Activated T-helper 17 cell treated with anti-CD3 and anti-CD28 coated beads, Interleukin-2, amount 50 U/mL, for 72 hours (primary cell): ENCODE data around the gene FBXL19. TPM values are rescaled to one million over a fixed set of nuclear protein-coding genes. Genes with fewer than 3 reads are reported as not detected.

Source experiments
- ATAC-seq: fragments of 150-1000 bp; cut with Tn5 transposase; replicated peaks from 2 replicates; pipeline ENCODE4 v1.10.0; 2021; ENCODE audit warnings: mild to moderate bottlenecking, moderate library complexity
- H3K27ac Mint-ChIP-seq: one replicate; pipeline ENCODE4 v1.8.0; 2022; ENCODE audit warnings: mixed read lengths
- H3K27me3 Mint-ChIP-seq: one replicate; pipeline ENCODE4 v1.8.0; 2022; ENCODE audit warnings: mixed read lengths
- H3K36me3 Mint-ChIP-seq: one replicate; pipeline ENCODE4 v1.8.0; 2022; ENCODE audit warnings: low read depth, mild to moderate bottlenecking, mixed read lengths
- H3K4me1 Mint-ChIP-seq: one replicate; pipeline ENCODE4 v1.8.0; 2022; ENCODE audit warnings: mixed read lengths
- H3K4me3 Mint-ChIP-seq: one replicate; pipeline ENCODE4 v1.8.0; 2022; ENCODE audit warnings: mild to moderate bottlenecking, mixed read lengths
- H3K9me3 Mint-ChIP-seq: one replicate; pipeline ENCODE4 v1.8.0; 2022; ENCODE audit warnings: mixed read lengths
- total RNA-seq, 2 donors: library from RNA; stranded (reverse); gene quantifications; one replicate each; pipeline ENCODE4 v1.2.3, GENCODE V29; 2022

FBXL19 gene
- total RNA-seq, 2 donors from 2014 or later: 32.2 to 40.7 TPM

DNA sequence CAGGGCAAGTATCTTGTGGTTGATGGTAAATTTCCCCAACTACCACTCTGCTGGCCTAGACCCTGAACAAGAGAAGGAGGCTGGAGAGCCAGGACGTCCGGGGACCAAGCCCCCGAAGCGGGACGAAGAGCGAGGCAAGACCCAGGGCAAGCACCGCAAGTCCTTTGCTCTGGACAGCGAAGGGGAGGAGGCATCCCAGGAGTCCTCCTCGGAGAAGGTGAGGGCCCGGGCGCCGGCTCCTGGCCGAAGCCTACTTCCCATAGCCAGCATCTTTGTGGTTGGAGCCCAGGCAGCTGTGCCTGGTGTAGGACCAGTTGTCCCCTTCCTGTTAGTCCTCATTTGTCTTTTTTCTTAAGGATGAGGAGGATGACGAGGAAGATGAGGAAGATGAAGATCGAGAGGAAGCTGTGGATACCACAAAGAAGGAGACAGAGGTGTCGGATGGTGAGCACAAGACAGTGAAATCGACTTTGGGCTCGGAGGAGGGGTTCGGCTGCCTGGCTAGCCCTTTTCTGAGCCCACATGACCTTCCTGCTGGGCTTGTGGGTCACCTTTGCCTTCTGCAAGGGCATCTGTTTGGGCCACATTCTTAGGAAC, 46.0 kb downstream of the FBXL19 start:
- Mint-ChIP-seq H3K9me3 (no peaks in the 10 kb centered on the region), H3K4me3 (no peak overlapping the region), H3K27me3 (no peaks in the 10 kb centered on the region), H3K27ac (no peak overlapping the region), H3K36me3 (peaks cover 100% of the 10 kb centered on the region), H3K4me1 (peaks cover 5% of the 10 kb centered on the region)
- no peak for ATAC-seq

DNA sequence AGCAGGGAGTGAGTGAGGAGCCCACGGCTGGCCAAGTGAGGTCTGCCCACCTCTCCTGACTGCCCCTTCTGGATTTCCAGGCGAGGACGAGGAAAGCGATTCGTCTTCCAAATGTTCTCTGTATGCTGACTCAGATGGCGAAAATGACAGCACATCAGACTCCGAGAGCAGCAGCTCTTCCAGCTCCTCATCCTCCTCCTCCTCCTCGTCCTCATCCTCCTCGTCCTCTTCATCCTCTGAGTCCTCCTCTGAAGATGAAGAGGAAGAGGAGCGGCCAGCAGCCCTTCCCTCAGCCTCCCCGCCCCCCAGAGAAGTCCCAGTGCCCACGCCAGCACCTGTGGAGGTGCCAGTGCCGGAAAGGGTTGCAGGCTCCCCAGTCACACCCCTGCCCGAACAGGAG, 47.9 kb downstream of the FBXL19 start:
- no peak overlapping the region for H3K4me3 Mint-ChIP-seq
- H3K36me3 Mint-ChIP-seq: peaks cover 100% of the 10 kb centered on the region
- H3K4me1 Mint-ChIP-seq: no peaks in the 10 kb centered on the region
- no peak for ATAC-seq
- H3K9me3 Mint-ChIP-seq: no peaks in the 10 kb centered on the region
- no peaks in the 10 kb centered on the region for H3K27me3 Mint-ChIP-seq
- H3K27ac Mint-ChIP-seq: peak overlapping the region; percentile 60

DNA sequence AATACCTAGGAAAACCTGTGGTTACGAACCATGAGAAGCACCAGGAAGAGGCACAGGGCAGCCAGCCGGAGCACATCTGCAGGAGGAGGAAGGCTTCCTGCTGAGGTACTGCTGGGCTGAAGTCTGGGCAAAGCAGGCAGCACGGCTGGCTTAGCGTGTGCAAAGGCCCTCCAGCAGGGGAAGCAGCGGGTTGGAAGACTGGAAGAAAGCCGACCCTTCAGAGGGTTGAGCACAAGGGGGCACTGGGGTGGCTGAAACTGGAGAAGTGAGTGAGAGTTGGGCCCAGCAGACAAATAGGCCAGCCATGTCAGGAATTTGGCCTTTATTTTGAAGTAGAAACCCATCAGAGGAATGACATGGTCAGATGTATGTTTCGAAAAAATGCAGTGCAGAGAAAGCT, 49.5 kb downstream of the FBXL19 start:
- no peak overlapping the region for H3K4me3 Mint-ChIP-seq
- H3K27me3 Mint-ChIP-seq: no peaks in the 10 kb centered on the region
- ATAC-seq: no peak
- no peaks in the 10 kb centered on the region for H3K9me3 Mint-ChIP-seq
- H3K27ac Mint-ChIP-seq: no peak overlapping the region
- peaks cover 98% of the 10 kb centered on the region for H3K36me3 Mint-ChIP-seq
- H3K4me1 Mint-ChIP-seq: no peaks in the 10 kb centered on the region

DNA sequence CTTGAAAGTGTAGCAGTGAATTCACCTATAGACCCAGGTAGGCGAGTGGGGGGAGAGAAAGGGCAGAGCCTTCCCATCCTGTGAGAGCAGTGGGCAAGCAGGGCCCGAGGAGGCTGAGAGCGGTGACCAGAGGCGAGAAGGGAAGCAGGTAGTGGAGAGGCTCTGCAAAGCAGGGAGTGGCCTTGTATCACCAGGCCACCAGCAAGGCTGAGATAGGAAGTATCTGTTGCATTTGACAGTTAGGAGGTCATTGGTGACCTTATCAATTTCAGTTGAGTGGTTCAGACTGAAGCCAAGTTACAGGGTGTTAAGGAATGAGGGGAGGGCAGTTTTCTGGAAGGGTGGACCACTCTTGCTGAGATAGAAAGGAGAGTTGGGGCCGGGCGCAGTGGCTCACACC, 51.0 kb downstream of the FBXL19 start:
- peaks cover 92% of the 10 kb centered on the region for H3K36me3 Mint-ChIP-seq
- ATAC-seq: no peak
- H3K4me3 Mint-ChIP-seq: no peak overlapping the region
- H3K4me1 Mint-ChIP-seq: no peaks in the 10 kb centered on the region
- no peak overlapping the region for H3K27ac Mint-ChIP-seq
- no peaks in the 10 kb centered on the region for H3K9me3 Mint-ChIP-seq
- H3K27me3 Mint-ChIP-seq: no peaks in the 10 kb centered on the region

DNA sequence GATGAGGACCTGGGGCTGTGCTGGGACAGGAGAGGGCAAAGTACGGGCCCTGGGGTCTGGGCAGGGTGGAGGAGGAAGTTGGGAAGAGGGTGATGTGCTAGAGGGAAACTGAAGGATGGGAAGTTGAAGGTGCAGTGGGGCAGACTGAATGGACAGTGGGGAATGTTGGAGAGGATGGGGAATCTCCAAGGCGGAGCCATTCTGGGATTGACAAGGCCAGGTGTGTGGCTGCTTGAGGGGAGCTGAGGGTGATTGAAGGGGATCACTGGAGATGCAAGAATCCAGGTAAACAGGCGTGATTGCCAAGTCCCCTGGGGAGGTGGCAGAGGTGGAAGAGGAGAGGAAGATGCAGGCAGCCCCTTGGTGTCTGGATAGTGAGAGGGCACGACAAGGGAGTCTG, 53.1 kb downstream of the FBXL19 start:
- no peak overlapping the region for H3K4me3 Mint-ChIP-seq
- ATAC-seq: no peak
- no peak overlapping the region for H3K27ac Mint-ChIP-seq
- H3K27me3 Mint-ChIP-seq: no peaks in the 10 kb centered on the region
- H3K36me3 Mint-ChIP-seq: peaks cover 82% of the 10 kb centered on the region
- no peaks in the 10 kb centered on the region for H3K9me3 Mint-ChIP-seq
- no peaks in the 10 kb centered on the region for H3K4me1 Mint-ChIP-seq

DNA sequence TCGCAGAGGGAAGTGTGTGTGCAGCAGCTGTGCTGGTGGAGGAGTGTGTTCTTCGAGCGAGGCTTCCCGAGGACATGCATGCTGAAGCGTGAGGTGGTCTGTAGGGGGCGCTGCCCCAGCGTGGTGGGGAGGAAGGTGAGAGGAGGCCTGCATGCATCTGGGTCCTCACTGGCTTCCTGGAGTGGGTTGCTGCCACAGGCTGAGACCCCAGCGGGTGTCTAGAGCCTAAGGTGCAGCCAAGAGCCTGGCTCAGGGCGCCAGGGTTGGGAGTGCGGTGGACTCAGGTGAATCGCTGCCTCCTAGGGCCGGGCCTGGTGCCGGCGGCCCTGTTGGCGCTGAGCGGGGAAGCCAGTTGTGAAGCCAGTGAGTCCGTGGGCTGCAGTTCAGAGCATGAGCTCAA, 54.1 kb downstream of the FBXL19 start:
- H3K9me3 Mint-ChIP-seq: no peaks in the 10 kb centered on the region
- H3K27ac Mint-ChIP-seq: no peak overlapping the region
- no peaks in the 10 kb centered on the region for H3K27me3 Mint-ChIP-seq
- ATAC-seq: no peak
- peaks cover 82% of the 10 kb centered on the region for H3K36me3 Mint-ChIP-seq
- H3K4me1 Mint-ChIP-seq: no peaks in the 10 kb centered on the region
- H3K4me3 Mint-ChIP-seq: no peak overlapping the region

DNA sequence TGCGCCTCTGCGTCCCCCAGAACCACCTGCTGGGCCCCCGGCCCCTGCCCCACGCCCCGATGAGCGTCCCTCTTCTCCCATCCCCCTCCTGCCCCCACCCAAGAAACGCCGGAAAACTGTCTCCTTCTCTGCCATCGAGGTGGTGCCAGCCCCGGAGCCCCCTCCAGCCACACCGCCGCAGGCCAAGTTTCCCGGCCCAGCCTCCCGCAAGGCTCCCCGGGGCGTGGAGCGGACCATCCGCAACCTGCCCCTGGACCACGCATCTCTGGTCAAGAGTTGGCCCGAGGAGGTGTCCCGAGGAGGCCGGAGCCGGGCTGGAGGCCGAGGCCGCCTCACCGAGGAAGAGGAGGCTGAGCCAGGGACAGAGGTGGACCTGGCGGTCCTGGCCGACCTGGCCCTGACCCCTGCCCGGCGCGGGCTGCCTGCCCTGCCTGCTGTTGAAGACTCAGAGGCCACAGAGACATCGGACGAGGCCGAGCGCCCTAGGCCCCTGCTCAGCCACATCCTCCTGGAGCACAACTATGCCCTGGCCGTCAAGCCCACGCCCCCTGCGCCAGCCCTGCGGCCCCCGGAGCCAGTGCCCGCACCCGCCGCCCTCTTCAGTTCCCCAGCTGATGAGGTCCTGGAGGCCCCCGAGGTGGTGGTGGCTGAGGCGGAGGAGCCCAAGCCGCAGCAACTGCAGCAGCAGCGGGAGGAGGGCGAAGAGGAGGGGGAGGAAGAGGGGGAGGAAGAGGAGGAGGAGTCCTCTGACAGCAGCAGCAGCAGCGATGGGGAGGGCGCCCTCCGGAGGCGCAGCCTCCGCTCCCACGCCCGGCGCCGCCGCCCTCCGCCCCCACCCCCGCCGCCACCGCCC, 56.0 kb downstream of the FBXL19 start:
- Mint-ChIP-seq H3K4me1 (no peaks in the 10 kb centered on the region), H3K27ac (no peak overlapping the region), H3K4me3 (no peak overlapping the region), H3K9me3 (no peaks in the 10 kb centered on the region), H3K27me3 (no peaks in the 10 kb centered on the region), H3K36me3 (peaks cover 82% of the 10 kb centered on the region)
- ATAC-seq: no peak

DNA sequence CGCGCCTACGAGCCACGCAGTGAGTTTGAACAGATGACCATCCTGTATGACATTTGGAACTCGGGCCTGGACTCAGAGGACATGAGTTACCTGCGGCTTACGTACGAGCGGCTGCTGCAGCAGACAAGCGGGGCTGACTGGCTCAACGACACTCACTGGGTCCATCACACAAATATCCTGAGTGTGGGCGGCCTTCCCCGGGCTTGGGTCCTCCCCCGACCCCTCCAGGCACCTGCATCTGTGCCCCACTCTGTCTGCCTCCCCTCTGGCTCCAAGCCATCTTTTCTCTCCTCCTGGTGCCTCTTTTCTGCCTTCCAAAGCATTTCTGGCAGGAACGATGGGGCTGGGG, 56.6 kb downstream of the FBXL19 start:
- Mint-ChIP-seq H3K27ac (no peak overlapping the region), H3K36me3 (peaks cover 77% of the 10 kb centered on the region), H3K4me3 (no peak overlapping the region), H3K9me3 (no peaks in the 10 kb centered on the region), H3K27me3 (no peaks in the 10 kb centered on the region), H3K4me1 (no peaks in the 10 kb centered on the region)
- ATAC-seq: no peak

DNA sequence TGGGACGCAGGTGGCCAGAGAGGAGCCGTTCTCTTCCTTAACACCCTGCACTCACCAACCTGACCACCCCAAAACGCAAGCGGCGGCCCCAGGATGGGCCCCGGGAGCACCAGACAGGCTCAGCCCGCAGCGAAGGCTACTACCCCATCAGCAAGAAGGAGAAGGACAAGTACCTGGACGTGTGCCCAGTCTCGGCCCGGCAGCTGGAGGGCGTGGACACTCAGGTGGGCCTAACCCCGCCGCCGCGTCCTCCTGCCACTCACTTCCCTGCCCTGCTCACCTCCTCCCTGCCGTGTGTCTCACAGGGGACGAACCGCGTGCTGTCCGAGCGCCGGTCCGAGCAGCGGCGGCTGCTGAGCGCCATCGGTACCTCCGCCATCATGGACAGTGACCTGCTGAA, 57.1 kb downstream of the FBXL19 start:
- Mint-ChIP-seq H3K27me3 (no peaks in the 10 kb centered on the region), H3K36me3 (peaks cover 73% of the 10 kb centered on the region), H3K27ac (no peak overlapping the region), H3K4me1 (no peaks in the 10 kb centered on the region), H3K4me3 (no peak overlapping the region), H3K9me3 (no peaks in the 10 kb centered on the region)
- ATAC-seq: no peak

DNA sequence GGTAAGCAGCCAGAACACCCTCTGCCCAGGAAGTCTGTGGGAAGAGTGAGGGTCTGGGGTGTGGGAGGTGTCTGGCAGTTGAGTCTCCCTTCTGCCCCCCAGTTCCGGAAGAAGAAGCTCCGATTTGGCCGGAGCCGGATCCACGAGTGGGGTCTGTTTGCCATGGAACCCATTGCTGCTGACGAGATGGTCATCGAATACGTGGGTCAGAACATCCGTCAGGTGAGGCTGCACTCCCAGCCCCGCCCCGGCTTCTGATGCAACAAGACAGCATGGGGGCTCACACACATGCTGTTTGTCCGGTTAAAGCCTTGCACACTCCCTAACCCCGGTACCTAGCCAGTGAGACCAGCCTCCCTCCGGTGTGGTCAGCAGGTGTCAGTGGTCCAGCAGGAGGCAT, 57.6 kb downstream of the FBXL19 start:
- H3K27me3 Mint-ChIP-seq: no peaks in the 10 kb centered on the region
- ATAC-seq: no peak
- H3K4me3 Mint-ChIP-seq: no peak overlapping the region
- peaks cover 68% of the 10 kb centered on the region for H3K36me3 Mint-ChIP-seq
- H3K9me3 Mint-ChIP-seq: no peaks in the 10 kb centered on the region
- H3K27ac Mint-ChIP-seq: no peak overlapping the region
- H3K4me1 Mint-ChIP-seq: no peaks in the 10 kb centered on the region

DNA sequence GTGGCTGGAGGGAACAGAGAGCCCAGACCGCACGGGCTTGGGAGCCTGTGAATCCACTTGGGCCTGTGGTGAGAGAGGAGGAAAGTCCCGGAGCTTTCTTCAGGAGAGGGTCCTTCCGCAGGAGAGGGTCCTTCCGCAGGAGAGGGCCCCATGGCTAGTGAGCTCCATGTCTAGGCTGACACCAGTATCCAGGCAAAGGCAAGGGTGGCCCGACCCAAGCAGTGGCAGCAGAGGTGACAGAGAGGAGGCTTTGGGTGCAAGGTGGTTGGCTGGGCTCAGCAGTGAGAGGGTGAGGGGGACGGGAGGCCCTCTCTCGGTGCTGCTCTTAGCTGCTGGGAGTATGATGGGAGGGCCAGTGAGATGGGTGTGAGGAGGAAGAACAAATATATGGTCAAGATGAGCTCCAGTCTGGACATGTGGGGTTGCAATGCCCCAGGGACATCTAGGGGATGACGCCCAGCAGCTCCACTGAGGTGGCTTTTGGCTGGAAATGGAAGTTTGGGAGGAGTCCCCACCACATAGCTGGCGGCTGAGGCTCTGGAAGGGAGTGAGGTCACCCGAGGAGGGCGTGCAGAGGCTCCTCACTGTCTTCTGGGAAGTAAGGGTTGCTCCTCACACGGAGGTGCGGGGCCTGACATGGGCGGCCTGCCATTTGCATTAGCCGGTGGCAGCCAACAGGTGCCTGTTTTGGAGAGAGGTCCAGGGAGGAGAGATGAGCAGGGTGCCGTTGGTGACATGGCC, 59.3 kb downstream of the FBXL19 start:
- no peak overlapping the region for H3K4me3 Mint-ChIP-seq
- H3K36me3 Mint-ChIP-seq: peaks cover 51% of the 10 kb centered on the region
- no peaks in the 10 kb centered on the region for H3K27me3 Mint-ChIP-seq
- ATAC-seq: no peak
- no peaks in the 10 kb centered on the region for H3K4me1 Mint-ChIP-seq
- H3K27ac Mint-ChIP-seq: no peak overlapping the region
- no peaks in the 10 kb centered on the region for H3K9me3 Mint-ChIP-seq

DNA sequence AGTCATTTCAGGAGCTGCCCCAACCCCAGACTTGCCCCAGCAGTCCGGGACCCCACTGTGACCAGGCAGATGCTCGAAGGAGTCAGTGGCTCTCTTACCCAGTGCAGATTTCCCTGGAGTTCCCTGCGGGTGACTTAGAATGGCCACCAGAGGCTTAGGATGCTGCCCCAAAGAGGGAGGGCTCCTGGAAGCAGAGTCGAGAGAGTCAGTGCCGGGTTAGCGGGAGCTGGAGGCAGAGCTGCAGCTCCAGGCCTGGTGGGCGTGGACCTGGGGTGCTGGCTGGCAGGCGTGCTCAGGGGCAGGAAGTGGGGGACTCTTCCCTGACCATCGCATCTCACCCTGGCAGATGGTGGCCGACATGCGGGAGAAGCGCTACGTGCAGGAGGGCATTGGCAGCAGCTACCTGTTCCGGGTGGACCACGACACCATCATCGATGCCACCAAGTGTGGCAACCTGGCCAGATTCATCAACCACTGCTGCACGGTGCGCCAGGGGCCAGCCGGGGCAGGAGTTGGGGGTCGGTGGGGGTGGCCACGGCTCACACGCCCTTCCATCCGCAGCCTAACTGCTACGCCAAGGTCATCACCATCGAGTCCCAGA, 60.0 kb downstream of the FBXL19 start:
- Mint-ChIP-seq H3K4me1 (no peaks in the 10 kb centered on the region), H3K4me3 (no peak overlapping the region), H3K9me3 (no peaks in the 10 kb centered on the region), H3K27me3 (no peaks in the 10 kb centered on the region), H3K36me3 (peaks cover 49% of the 10 kb centered on the region), H3K27ac (no peak overlapping the region)
- ATAC-seq: no peak

DNA sequence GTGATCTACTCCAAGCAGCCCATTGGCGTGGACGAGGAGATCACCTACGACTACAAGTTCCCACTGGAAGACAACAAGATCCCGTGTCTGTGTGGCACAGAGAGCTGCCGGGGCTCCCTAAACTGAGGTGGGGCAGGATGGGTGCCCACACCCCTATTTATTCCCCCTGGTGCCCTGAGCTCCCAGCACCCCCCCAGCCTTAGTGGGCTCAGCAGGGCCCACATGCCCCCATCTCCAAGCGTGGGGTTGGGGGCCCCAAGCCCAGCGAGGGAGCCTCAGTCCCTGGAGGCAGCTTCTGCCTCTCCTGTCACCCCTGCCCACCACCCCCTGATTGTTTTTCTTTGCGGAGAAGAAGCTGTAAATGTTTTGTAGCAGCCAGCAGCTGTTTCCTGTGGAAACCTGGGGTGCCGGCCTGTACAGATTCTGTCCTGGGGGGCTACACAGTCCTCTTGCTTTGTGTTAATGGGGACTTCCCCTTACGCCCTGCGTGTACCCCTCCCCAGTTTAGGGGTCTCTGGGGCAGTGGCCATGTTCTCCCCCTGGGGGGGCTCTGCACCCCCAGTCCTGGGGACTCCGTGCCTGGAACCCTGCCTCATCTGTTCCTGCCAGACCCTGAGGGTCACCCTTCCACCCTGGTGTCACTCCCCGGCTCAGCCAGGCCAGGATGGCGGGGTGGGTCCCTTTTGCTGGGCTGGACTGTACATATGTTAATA, 60.7 kb downstream of the FBXL19 start:
- Mint-ChIP-seq H3K4me3 (no peak overlapping the region), H3K27ac (no peak overlapping the region), H3K27me3 (no peaks in the 10 kb centered on the region), H3K9me3 (no peaks in the 10 kb centered on the region), H3K4me1 (no peaks in the 10 kb centered on the region), H3K36me3 (peaks cover 42% of the 10 kb centered on the region)
- ATAC-seq: no peak

DNA sequence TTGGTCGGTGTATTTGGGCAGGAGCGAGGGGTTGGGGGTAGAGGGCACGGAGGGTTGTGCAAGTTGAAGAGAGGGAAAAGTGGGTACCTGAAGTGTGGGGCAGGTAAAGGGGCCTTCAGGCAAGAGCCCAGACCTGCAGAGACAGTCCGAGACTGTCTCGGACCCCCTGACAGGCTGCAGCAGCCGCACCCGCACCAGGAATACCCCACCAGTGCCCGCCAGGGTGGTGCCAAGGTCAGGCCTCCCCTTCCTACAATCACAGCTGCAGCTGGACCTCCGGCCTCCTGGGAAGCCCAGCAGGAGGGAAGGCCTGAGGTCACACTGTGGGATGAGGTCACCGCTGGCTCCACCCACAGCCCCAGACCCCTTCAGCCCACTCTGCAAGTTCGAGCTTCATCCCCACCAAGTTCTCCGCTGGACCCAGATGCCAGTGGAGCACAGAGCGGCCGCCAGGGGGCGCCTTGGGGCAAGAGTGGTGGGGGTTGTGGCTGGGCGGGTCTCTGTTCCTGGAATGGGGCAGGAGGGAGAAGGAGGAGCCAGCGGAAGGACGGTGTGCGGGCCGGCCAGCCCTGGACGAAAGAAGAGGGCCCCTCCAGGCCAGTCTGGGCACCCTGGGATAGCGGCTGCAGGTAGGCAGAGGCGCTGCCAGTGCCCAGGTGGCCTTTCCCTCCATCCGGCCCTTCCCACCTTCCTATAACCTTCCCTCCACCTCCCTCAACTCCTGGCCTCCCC, 61.5 kb downstream of the FBXL19 start, which contains the start of gene HSD3B7:
Gene HSD3B7 (plus strand): TSS at position 539 of the 732 bp plus-strand sequence. CDS start 452 bp downstream, outside the sequence.
- ATAC-seq: peak; percentile 94
- Mint-ChIP-seq H3K27me3 (no peaks in the 10 kb centered on the region), H3K4me1 (no peaks in the 10 kb centered on the region), H3K4me3 (peak within 1 kb of the TSS; percentile 32), H3K36me3 (peaks cover 42% of the 10 kb centered on the region), H3K27ac (no peak within 1 kb of the TSS), H3K9me3 (no peaks in the 10 kb centered on the region)
